Neural cell (in vitro differentiated cells): ENCODE measurements around the gene MCRIP1. TPM values are rescaled to one million over a fixed set of nuclear protein-coding genes. Genes with fewer than 3 reads are reported as not detected.
A peak's percentile ranks its signal among the peaks of the same experiment; 100 is the strongest.

Experiments
- H2AFZ ChIP-seq: fragments of 200-600, 300-800 bp; sonication (generic), shearing (Covaris generic); 2 replicates; pipeline ENCODE4 v1.6.0; 2014; ENCODE audit warnings: low read depth, mild to moderate bottlenecking, antibody characterized with exemption, low read length, moderate library complexity
- H3F3A ChIP-seq: fragments of 200-600 bp; shearing (Covaris generic); 2 replicates; pipeline ENCODE4 v1.6.1; 2016; ENCODE audit warnings: mild to moderate bottlenecking, moderate library complexity, mixed read lengths, antibody characterized with exemption, low read length; ENCODE audit not compliant: insufficient read depth, poor library complexity, severe bottlenecking
- H3K27ac ChIP-seq: fragments of 200-600, 300-800 bp; sonication (generic), shearing (Covaris generic); 2 replicates; pipeline ENCODE4 v1.5.1; 2014; ENCODE audit warnings: mild to moderate bottlenecking, low read length, moderate library complexity
- H3K27me3 ChIP-seq: fragments of 300-800, 200-600 bp; sonication (generic), shearing (Covaris generic); 2 replicates; pipeline ENCODE4 v1.6.0; 2014; ENCODE audit warnings: mild to moderate bottlenecking, low read depth, low read length, moderate library complexity; ENCODE audit not compliant: insufficient read depth
- H3K36me3 ChIP-seq: fragments of 300-800, 200-600 bp; sonication (generic), shearing (Covaris generic); 2 replicates; pipeline ENCODE4 v1.5.1; 2014; ENCODE audit warnings: mild to moderate bottlenecking, antibody characterized with exemption, low read length, moderate library complexity; ENCODE audit not compliant: insufficient read depth
- H3K4me2 ChIP-seq: fragments of 300-800, 200-600 bp; sonication (generic), shearing (Covaris generic); 2 replicates; pipeline ENCODE4 v1.6.0; 2014; ENCODE audit warnings: mild to moderate bottlenecking, low read length
- H3K4me3 ChIP-seq: fragments of 300-800, 200-600 bp; sonication (generic), shearing (Covaris generic); 2 replicates; pipeline ENCODE4 v1.5.1; 2014; ENCODE audit warnings: mild to moderate bottlenecking, low read length, moderate library complexity
- H3K79me2 ChIP-seq: fragments of 200-600 bp; shearing (Covaris generic); replicated peaks from 2 replicates; pipeline ENCODE4 v1.6.0; 2014; ENCODE audit warnings: mild to moderate bottlenecking, low read length, moderate library complexity; ENCODE audit not compliant: insufficient read depth
- H3K9ac ChIP-seq: fragments of 300-800, 200-600 bp; sonication (generic), shearing (Covaris generic); 2 replicates; pipeline ENCODE4 v1.6.1; 2016; ENCODE audit warnings: mild to moderate bottlenecking, low read length, mixed read lengths
- H3K9me2 ChIP-seq: fragments of 200-600 bp; shearing (Covaris generic); 2 replicates; pipeline ENCODE4 v1.6.1; 2016; ENCODE audit warnings: mild to moderate bottlenecking, low read length, mixed read lengths; ENCODE audit not compliant: insufficient read depth
- H3K9me3 ChIP-seq: fragments of 200-600, 300-800 bp; sonication (generic), shearing (Covaris generic); 2 replicates; pipeline ENCODE4 v1.6.1; 2016; ENCODE audit warnings: mild to moderate bottlenecking, mixed run types, low read length, moderate library complexity, mixed read lengths
- H4K20me1 ChIP-seq: fragments of 200-600 bp; shearing (Covaris generic); 2 replicates; pipeline ENCODE4 v1.6.1; 2016; ENCODE audit warnings: mild to moderate bottlenecking, mixed run types; ENCODE audit not compliant: insufficient read depth
- EP300 ChIP-seq: fragments of 450-650 bp; conservative IDR thresholded peaks from 2 replicates; pipeline ENCODE4 v1.6.1; 2014; ENCODE audit warnings: antibody characterized with exemption, mild to moderate bottlenecking, moderate library complexity; ENCODE audit not compliant: poor library complexity, severe bottlenecking
- EZH2 ChIP-seq: fragments of 200-600, 300-800 bp; shearing (Covaris generic), sonication (generic); IDR thresholded peaks from 2 replicates; pipeline ENCODE4 v1.6.1; 2014; ENCODE audit warnings: antibody characterized with exemption, low read length, borderline replicate concordance, mild to moderate bottlenecking; ENCODE audit not compliant: insufficient read depth, poor library complexity, severe bottlenecking
- MXI1 ChIP-seq: fragments of 450-650 bp; conservative IDR thresholded peaks from 2 replicates; pipeline ENCODE4 v1.6.1; 2014; ENCODE audit warnings: antibody characterized with exemption, mild to moderate bottlenecking; ENCODE audit not compliant: poor library complexity, severe bottlenecking
- POLR2AphosphoS5 ChIP-seq: IDR thresholded peaks from 2 replicates; pipeline ENCODE4 v1.6.1; 2012
- RAD21 ChIP-seq: fragments of 450-650 bp; conservative IDR thresholded peaks from 2 replicates; pipeline ENCODE4 v1.6.1; 2014; ENCODE audit warnings: antibody characterized with exemption, mild to moderate bottlenecking, moderate library complexity
- SMC3 ChIP-seq: fragments of 450-650 bp; conservative IDR thresholded peaks from 2 replicates; pipeline ENCODE4 v1.6.1; 2014; ENCODE audit warnings: antibody characterized with exemption, mild to moderate bottlenecking, moderate library complexity; ENCODE audit not compliant: poor library complexity
- TAF1 ChIP-seq: IDR thresholded peaks from 2 replicates; pipeline ENCODE4 v1.6.1; 2012; ENCODE audit warnings: low read depth
- polyA plus RNA-seq: library from polyadenylated mRNA; depleted of rRNA; stranded (reverse); fragments of >200 nt; gene quantifications from 2 replicates; pipeline ENCODE4 v1.2.3, GENCODE V29; 2014
- TF ChIP-seq, protein P1 (sequence below): IDR thresholded peaks from 2 replicates; pipeline ENCODE4 v1.6.1; 2012; ENCODE audit warnings: borderline replicate concordance
- TF ChIP-seq, protein P2 (sequence below): fragments of 450-650 bp; IDR thresholded peaks from 2 replicates; pipeline ENCODE4 v1.5.1; 2014; ENCODE audit warnings: antibody characterized with exemption, mild to moderate bottlenecking, moderate library complexity; ENCODE audit not compliant: poor library complexity, severe bottlenecking

MCRIP1 gene
- polyA plus RNA-seq, 1 donor from 2014 or later = 524 TPM

DNA sequence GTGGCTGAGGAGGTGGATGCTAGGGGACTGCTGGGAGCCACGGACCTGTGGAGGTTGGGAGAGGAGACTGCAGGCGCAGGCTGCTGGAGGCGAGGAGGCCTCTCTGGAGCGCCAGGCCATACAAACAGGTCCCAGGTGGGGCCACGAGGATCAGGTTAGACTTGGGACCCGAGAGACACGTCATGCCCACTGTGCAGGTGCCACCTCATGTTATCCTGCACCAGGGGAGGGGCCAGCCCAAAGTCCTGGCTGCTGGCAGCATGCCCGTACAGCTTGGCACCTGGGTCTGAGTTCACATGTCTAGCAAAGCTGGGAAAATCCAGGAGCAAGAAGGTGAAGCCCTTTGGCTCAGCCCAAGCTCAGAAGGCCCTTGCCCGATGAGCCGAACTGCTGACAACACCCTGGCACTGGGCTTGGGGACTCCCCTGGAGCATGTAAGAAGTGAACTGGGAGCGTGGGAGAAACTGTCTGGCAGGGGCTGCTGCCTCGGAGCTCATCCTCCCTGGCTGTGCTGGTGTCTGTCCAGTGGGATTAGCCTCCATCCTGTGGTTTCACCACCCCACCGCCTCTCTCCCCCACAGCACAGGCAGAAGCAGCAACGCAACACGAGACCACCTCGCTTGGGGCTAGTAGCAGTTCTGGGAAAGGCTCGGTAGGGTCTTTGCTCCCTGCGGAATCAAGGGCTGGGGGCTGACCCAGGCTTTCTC, 32.8 kb upstream of the MCRIP1 start:
- Histone ChIP-seq H3K27me3 (no peaks in the 10 kb centered on the region), H4K20me1 (no peaks in the 10 kb centered on the region), H3F3A (no peaks in the 10 kb centered on the region), H3K27ac (no peak overlapping the region), H3K9me3 (no peaks in the 10 kb centered on the region), H3K4me3 (no peak overlapping the region), H3K9ac (peak overlapping the region; percentile 1), H2AFZ (no peak overlapping the region), H3K79me2 (peaks cover 24% of the 10 kb centered on the region), H3K36me3 (no peaks in the 10 kb centered on the region), H3K9me2 (no peaks in the 10 kb centered on the region), H3K4me2 (no peak overlapping the region)
- no peak for TF ChIP-seq POLR2AphosphoS5
- no peak for TF ChIP-seq TAF1
- TF ChIP-seq MXI1 = no peak
- TF ChIP-seq RAD21 = no peak
- TF ChIP-seq EZH2 = no peak
- TF ChIP-seq EP300 = no peak
- no peak for TF ChIP-seq SMC3
- TF ChIP-seq, protein P1, sequence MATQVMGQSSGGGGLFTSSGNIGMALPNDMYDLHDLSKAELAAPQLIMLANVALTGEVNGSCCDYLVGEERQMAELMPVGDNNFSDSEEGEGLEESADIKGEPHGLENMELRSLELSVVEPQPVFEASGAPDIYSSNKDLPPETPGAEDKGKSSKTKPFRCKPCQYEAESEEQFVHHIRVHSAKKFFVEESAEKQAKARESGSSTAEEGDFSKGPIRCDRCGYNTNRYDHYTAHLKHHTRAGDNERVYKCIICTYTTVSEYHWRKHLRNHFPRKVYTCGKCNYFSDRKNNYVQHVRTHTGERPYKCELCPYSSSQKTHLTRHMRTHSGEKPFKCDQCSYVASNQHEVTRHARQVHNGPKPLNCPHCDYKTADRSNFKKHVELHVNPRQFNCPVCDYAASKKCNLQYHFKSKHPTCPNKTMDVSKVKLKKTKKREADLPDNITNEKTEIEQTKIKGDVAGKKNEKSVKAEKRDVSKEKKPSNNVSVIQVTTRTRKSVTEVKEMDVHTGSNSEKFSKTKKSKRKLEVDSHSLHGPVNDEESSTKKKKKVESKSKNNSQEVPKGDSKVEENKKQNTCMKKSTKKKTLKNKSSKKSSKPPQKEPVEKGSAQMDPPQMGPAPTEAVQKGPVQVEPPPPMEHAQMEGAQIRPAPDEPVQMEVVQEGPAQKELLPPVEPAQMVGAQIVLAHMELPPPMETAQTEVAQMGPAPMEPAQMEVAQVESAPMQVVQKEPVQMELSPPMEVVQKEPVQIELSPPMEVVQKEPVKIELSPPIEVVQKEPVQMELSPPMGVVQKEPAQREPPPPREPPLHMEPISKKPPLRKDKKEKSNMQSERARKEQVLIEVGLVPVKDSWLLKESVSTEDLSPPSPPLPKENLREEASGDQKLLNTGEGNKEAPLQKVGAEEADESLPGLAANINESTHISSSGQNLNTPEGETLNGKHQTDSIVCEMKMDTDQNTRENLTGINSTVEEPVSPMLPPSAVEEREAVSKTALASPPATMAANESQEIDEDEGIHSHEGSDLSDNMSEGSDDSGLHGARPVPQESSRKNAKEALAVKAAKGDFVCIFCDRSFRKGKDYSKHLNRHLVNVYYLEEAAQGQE = no peak
- TF ChIP-seq, protein P2, sequence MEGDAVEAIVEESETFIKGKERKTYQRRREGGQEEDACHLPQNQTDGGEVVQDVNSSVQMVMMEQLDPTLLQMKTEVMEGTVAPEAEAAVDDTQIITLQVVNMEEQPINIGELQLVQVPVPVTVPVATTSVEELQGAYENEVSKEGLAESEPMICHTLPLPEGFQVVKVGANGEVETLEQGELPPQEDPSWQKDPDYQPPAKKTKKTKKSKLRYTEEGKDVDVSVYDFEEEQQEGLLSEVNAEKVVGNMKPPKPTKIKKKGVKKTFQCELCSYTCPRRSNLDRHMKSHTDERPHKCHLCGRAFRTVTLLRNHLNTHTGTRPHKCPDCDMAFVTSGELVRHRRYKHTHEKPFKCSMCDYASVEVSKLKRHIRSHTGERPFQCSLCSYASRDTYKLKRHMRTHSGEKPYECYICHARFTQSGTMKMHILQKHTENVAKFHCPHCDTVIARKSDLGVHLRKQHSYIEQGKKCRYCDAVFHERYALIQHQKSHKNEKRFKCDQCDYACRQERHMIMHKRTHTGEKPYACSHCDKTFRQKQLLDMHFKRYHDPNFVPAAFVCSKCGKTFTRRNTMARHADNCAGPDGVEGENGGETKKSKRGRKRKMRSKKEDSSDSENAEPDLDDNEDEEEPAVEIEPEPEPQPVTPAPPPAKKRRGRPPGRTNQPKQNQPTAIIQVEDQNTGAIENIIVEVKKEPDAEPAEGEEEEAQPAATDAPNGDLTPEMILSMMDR = no peak

DNA sequence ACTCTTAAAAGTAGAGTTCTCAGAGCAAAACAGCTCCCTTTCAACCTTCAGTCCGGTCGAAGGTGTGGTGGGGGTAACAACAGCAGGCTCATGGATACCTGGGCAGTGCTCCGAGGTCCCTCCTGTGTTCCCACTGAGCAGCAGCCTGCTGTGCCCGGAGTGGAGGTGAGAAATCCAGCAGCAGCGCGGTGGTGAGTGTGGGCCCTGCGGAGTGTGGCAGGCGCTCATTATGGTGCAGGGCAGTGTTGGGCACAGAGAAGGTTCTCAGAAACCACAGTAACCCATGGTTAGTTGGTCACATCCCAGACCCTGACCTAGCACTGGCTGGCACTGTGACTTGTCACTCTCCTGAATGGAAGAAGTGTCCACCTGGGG, 32.3 kb upstream of the MCRIP1 start:
- TF ChIP-seq POLR2AphosphoS5 = no peak
- TF ChIP-seq, protein P1 = no peak
- TF ChIP-seq, protein P2 = no peak
- no peak for TF ChIP-seq EZH2
- TF ChIP-seq TAF1 = no peak
- TF ChIP-seq RAD21 = no peak
- no peak for TF ChIP-seq EP300
- no peak for TF ChIP-seq MXI1
- no peak for TF ChIP-seq SMC3
- Histone ChIP-seq H3K9me3 (no peaks in the 10 kb centered on the region), H3K9me2 (no peaks in the 10 kb centered on the region), H2AFZ (no peak overlapping the region), H3K9ac (no peak overlapping the region), H3K4me3 (no peak overlapping the region), H3K79me2 (peaks cover 20% of the 10 kb centered on the region), H4K20me1 (no peaks in the 10 kb centered on the region), H3K27ac (no peak overlapping the region), H3K27me3 (no peaks in the 10 kb centered on the region), H3K36me3 (no peaks in the 10 kb centered on the region), H3F3A (no peaks in the 10 kb centered on the region), H3K4me2 (no peak overlapping the region)
